NCI-H146 treated with DMSO at 0.1 percent for 48 hours (cell line): ENCODE measurements around the gene TEX47.
A peak's percentile ranks its signal among the peaks of the same experiment; 100 is the strongest.

Experiments
- DNase-seq: peaks from one replicate; lab custom pipeline; 2025; ENCODE audit not compliant: unreplicated experiment; lab: John Stamatoyannopoulos, UW

The TEX47 gene

GRCh38 chr7:88795553-88795952, at the start of gene TEX47:
TSS of gene TEX47 (minus strand) at chr7:88795737. CDS start at chr7:88794942, 795 bp downstream.
- DNase-seq, result no peak

- no peak for DNase-seq
These were observed 49.6 kb upstream of the TEX47 start for GRCh38 chr7:88845091-88845490.

GRCh38 chr7:88842201-88842600, 46.7 kb upstream of the TEX47 start:
- no peak for DNase-seq

- DNase-seq, result no peak
These were observed 39.7 kb upstream of the TEX47 start for GRCh38 chr7:88835147-88835728.

GRCh38 chr7:88826222-88826621, 30.7 kb upstream of the TEX47 start:
- DNase-seq, result no peak

- no peak for DNase-seq
These were observed 23.0 kb upstream of the TEX47 start for GRCh38 chr7:88818552-88818951.

- no peak for DNase-seq
These were observed 10.9 kb upstream of the TEX47 start for GRCh38 chr7:88806280-88807037.

GRCh38 chr7:88801046-88801445, 5.5 kb upstream of the TEX47 start:
- DNase-seq, result no peak

GRCh38 chr7:88792361-88792760, 3.2 kb downstream of the TEX47 start:
- no peak for DNase-seq

GRCh38 chr7:88791891-88792290, 3.6 kb downstream of the TEX47 start:
- no peak for DNase-seq

- no peak for DNase-seq
These were observed 6.0 kb downstream of the TEX47 start for GRCh38 chr7:88789480-88790064.

GRCh38 chr7:88787777-88788176, 7.8 kb downstream of the TEX47 start:
- no peak for DNase-seq

- no peak for DNase-seq
These were observed 19.7 kb downstream of the TEX47 start for GRCh38 chr7:88775838-88776237.

GRCh38 chr7:88772776-88773175, 22.8 kb downstream of the TEX47 start:
- no peak for DNase-seq

- DNase-seq, result no peak
These were observed 24.1 kb downstream of the TEX47 start for GRCh38 chr7:88771417-88771816.

- DNase-seq, result no peak
These were observed 33.8 kb downstream of the TEX47 start for GRCh38 chr7:88761779-88762178.

GRCh38 chr7:88760136-88760515, 35.4 kb downstream of the TEX47 start:
- DNase-seq, result no peak

- DNase-seq, result peak; percentile 3
These were observed 36.1 kb downstream of the TEX47 start, which contains the start of gene ZNF804B for GRCh38 chr7:88759230-88760135. TSS of gene ZNF804B (plus strand) at chr7:88759700. CDS start at chr7:88759977, 277 bp downstream.

- no peak for DNase-seq
These were observed 36.9 kb downstream of the TEX47 start for GRCh38 chr7:88758381-88759229.

- DNase-seq, result no peak
These were observed 38.2 kb downstream of the TEX47 start for GRCh38 chr7:88757371-88757770.
